H9 (cell line): Measurements from ENCODE around the gene MFSD6. TPM values are rescaled to one million over a fixed set of nuclear protein-coding genes. Genes with fewer than 3 reads are reported as not detected.

Experiments
- DNase-seq: peaks from one replicate; pipeline ENCODE4 v3.0.0-alpha.2; 2017
- H2AFZ ChIP-seq: one replicate; pipeline ENCODE4 v1.6.1; 2013; ENCODE audit warnings: mild to moderate bottlenecking, low read length, control low read depth, moderate library complexity
- H2AK5ac ChIP-seq: 2 replicates; pipeline ENCODE4 v1.6.1; 2013; ENCODE audit warnings: low read length, control low read depth, mixed read lengths; ENCODE audit not compliant: insufficient read length
- H2BK120ac ChIP-seq: one replicate; pipeline ENCODE4 v1.6.1; 2013; ENCODE audit warnings: low read depth, mild to moderate bottlenecking, low read length, control low read depth, inconsistent platforms; ENCODE audit not compliant: poor library complexity, severe bottlenecking
- H2BK12ac ChIP-seq: 2 replicates; pipeline ENCODE4 v1.6.1; 2013; ENCODE audit warnings: low read length, control low read depth, mixed read lengths, low read depth; ENCODE audit not compliant: insufficient read length
- H2BK15ac ChIP-seq: 2 replicates; pipeline ENCODE4 v1.6.1; 2013; ENCODE audit warnings: low read depth, low read length, control low read depth
- H2BK20ac ChIP-seq: one replicate; pipeline ENCODE4 v1.6.1; 2013; ENCODE audit warnings: low read depth, mild to moderate bottlenecking, low read length, control low read depth, inconsistent platforms; ENCODE audit not compliant: poor library complexity, severe bottlenecking
- H2BK5ac ChIP-seq: 2 replicates; pipeline ENCODE4 v1.6.1; 2013; ENCODE audit warnings: low read length, control low read depth, mixed read lengths; ENCODE audit not compliant: insufficient read length
- H3K14ac ChIP-seq: 2 replicates; pipeline ENCODE4 v1.6.1; 2013; ENCODE audit warnings: low read length, control low read depth; ENCODE audit not compliant: insufficient read depth
- H3K18ac ChIP-seq: 2 replicates; pipeline ENCODE4 v1.6.1; 2013; ENCODE audit warnings: low read depth, mild to moderate bottlenecking, mixed read lengths, low read length, control low read depth; ENCODE audit not compliant: insufficient read length
- H3K23ac ChIP-seq: 2 replicates; pipeline ENCODE4 v1.6.1; 2013; ENCODE audit warnings: low read length, control low read depth, mixed read lengths, low read depth; ENCODE audit not compliant: insufficient read length
- H3K23me2 ChIP-seq: 2 replicates; pipeline ENCODE4 v1.6.1; 2013; ENCODE audit warnings: low read depth, mild to moderate bottlenecking, mixed read lengths, low read length, control low read depth; ENCODE audit not compliant: insufficient read length, poor library complexity, severe bottlenecking
- H3K27ac ChIP-seq: 2 replicates; pipeline ENCODE4 v1.5.1; 2013; ENCODE audit warnings: low read length, control low read depth, mixed read lengths, low read depth; ENCODE audit not compliant: insufficient read length
- H3K27me3 ChIP-seq: 2 replicates; pipeline ENCODE4 v1.6.1; 2013; ENCODE audit warnings: low read length, control low read depth, inconsistent platforms; ENCODE audit not compliant: insufficient read depth
- H3K4ac ChIP-seq: 2 replicates; pipeline ENCODE4 v1.6.1; 2013; ENCODE audit warnings: low read depth, mild to moderate bottlenecking, control low read depth, inconsistent platforms, low read length, moderate library complexity
- H3K4me1 ChIP-seq: 2 replicates; pipeline ENCODE4 v1.6.1; 2013; ENCODE audit warnings: low read length, control low read depth, inconsistent platforms; ENCODE audit not compliant: insufficient read depth
- H3K4me2 ChIP-seq: 2 replicates; pipeline ENCODE4 v1.6.1; 2013; ENCODE audit warnings: low read length, control low read depth, mixed read lengths; ENCODE audit not compliant: insufficient read length, insufficient read depth
- H3K56ac ChIP-seq: 2 replicates; pipeline ENCODE4 v1.6.1; 2013; ENCODE audit warnings: low read depth, mild to moderate bottlenecking, mixed read lengths, low read length, control low read depth; ENCODE audit not compliant: insufficient read length
- H3K79me1 ChIP-seq: 2 replicates; pipeline ENCODE4 v1.6.1; 2013; ENCODE audit warnings: low read depth, mild to moderate bottlenecking, moderate library complexity, low read length, control low read depth, inconsistent platforms; ENCODE audit not compliant: insufficient read depth, poor library complexity, severe bottlenecking
- H3K79me2 ChIP-seq: 2 replicates; pipeline ENCODE4 v1.6.1; 2013; ENCODE audit warnings: low read length, control low read depth, inconsistent platforms; ENCODE audit not compliant: insufficient read depth
- H3K9ac ChIP-seq: 2 replicates; pipeline ENCODE4 v1.6.1; 2013; ENCODE audit warnings: low read length, control low read depth, mixed read lengths; ENCODE audit not compliant: insufficient read length; ENCODE audit errors: extremely low read depth
- H3K9me3 ChIP-seq: one replicate; pipeline ENCODE4 v1.6.1; 2013; ENCODE audit warnings: low read depth, low read length, inconsistent platforms; ENCODE audit not compliant: control insufficient read depth
- H3T11ph ChIP-seq: one replicate; pipeline ENCODE4 v1.6.1; 2013; ENCODE audit warnings: mild to moderate bottlenecking, low read length, control low read depth, inconsistent platforms
- H4K20me1 ChIP-seq: one replicate; pipeline ENCODE4 v1.6.1; 2013; ENCODE audit not compliant: control insufficient read depth, insufficient read length, insufficient read depth
- H4K5ac ChIP-seq: 2 replicates; pipeline ENCODE4 v1.6.1; 2013; ENCODE audit warnings: low read depth, mild to moderate bottlenecking, mixed read lengths, low read length, control low read depth; ENCODE audit not compliant: insufficient read length
- H4K8ac ChIP-seq: replicated peaks from 2 replicates; pipeline ENCODE4 v1.6.1; 2013; ENCODE audit warnings: low read length, control low read depth, mixed read lengths, low read depth; ENCODE audit not compliant: insufficient read length
- H4K91ac ChIP-seq: 2 replicates; pipeline ENCODE4 v1.6.1; 2013; ENCODE audit warnings: low read depth, mild to moderate bottlenecking, moderate library complexity, mixed read lengths, low read length, control low read depth; ENCODE audit not compliant: insufficient read length
- H3K27ac Mint-ChIP-seq, 3 experiments: 2 replicates in 2 of 3; 3 replicates in 1 of 3; pipeline ENCODE4 v1.8.0; 2020 to 2021; ENCODE audit warnings: mixed read lengths in 3 of 3, mild to moderate bottlenecking in 1 of 3, moderate library complexity in 1 of 3
- H3K27me3 Mint-ChIP-seq: 2 replicates; pipeline ENCODE4 v1.8.0; 2021; ENCODE audit warnings: low read depth, mild to moderate bottlenecking, moderate library complexity, mixed read lengths
- H3K36me3 Mint-ChIP-seq, 3 experiments: 2 replicates in 2 of 3; 3 replicates in 1 of 3; pipeline ENCODE4 v1.8.0; 2020 to 2021; ENCODE audit warnings: low read depth in 3 of 3, mixed read lengths in 3 of 3; ENCODE audit not compliant: insufficient read depth in 1 of 3
- H3K4me1 Mint-ChIP-seq, 2 experiments: 2 replicates each; pipeline ENCODE4 v1.8.0; 2020; ENCODE audit warnings: mixed read lengths in 2 of 2
- H3K4me3 Mint-ChIP-seq, 2 experiments: 2 replicates in 1 of 2; 3 replicates in 1 of 2; pipeline ENCODE4 v1.8.0; 2020 to 2021; ENCODE audit warnings: mild to moderate bottlenecking in 2 of 2, mixed read lengths in 2 of 2, moderate library complexity in 1 of 2
- H3K9me3 Mint-ChIP-seq, 2 experiments: 2 replicates in 1 of 2; 3 replicates in 1 of 2; pipeline ENCODE4 v1.8.0; 2020; ENCODE audit warnings: mild to moderate bottlenecking in 2 of 2, mixed read lengths in 2 of 2, moderate library complexity in 1 of 2
- WGBS: extraction: QIAGEN DNeasy Blood & Tissue Kit; methylation state at CpG from one replicate; pipeline ENCODE4 v1.1.7; 2013; ENCODE audit warnings: missing lambda C conversion rate, low lambda C conversion rate, mixed read lengths; ENCODE audit not compliant: insufficient read length; ENCODE audit errors: extremely low coverage; 5-methylcytosine and 5-hydroxymethylcytosine counted together
- total RNA-seq: library from RNA; stranded (reverse); gene quantifications from 2 replicates; pipeline ENCODE4 v1.2.1, GENCODE V29; 2021
- TF ChIP-seq, protein P1 (sequence below): fragments of 200-600 bp; sonication (generic); conservative IDR thresholded peaks from 3 replicates; pipeline ENCODE4 v1.8.0; 2021; ENCODE audit warnings: antibody characterized with exemption, mild to moderate bottlenecking

Gene MFSD6
- total RNA-seq, 1 experiment from 2014 or later = 4.0 TPM

DNA sequence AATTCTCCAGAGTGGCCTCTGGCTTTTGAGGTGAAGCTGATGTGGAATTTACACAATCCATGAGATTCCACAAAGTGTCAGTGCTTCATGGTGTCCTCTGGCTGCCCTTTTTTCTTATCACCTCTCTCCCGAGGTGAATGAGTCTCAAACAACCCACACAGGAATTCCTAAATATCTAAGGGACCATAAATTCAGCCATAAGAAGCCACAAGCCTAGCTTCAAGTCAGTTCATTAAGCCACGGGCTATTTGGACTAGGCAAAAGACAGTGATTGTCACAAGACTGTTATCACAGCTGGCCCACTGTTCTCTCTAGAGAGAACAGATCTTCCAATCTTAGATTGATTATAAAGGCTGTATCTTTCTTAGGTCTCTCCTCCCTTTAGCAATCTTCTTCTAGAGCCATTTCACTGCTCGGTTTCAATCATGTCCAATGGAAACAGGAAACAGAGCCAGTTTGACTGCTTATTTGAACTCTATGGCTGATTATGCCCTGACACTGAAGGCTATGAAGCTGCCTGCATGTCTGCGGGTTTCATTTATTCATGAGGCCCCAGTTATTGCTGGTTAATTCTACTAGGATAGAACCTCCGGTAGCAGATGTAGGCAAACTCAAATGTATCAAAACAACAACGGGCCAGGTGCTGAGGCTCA is 122.2 kb downstream of the MFSD6 start:
- no peaks in the 10 kb centered on the region; a peak in 1 of 7 replicates for H3K36me3 Mint-ChIP-seq
- TF ChIP-seq, protein P1, sequence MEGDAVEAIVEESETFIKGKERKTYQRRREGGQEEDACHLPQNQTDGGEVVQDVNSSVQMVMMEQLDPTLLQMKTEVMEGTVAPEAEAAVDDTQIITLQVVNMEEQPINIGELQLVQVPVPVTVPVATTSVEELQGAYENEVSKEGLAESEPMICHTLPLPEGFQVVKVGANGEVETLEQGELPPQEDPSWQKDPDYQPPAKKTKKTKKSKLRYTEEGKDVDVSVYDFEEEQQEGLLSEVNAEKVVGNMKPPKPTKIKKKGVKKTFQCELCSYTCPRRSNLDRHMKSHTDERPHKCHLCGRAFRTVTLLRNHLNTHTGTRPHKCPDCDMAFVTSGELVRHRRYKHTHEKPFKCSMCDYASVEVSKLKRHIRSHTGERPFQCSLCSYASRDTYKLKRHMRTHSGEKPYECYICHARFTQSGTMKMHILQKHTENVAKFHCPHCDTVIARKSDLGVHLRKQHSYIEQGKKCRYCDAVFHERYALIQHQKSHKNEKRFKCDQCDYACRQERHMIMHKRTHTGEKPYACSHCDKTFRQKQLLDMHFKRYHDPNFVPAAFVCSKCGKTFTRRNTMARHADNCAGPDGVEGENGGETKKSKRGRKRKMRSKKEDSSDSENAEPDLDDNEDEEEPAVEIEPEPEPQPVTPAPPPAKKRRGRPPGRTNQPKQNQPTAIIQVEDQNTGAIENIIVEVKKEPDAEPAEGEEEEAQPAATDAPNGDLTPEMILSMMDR = no peak
- Histone ChIP-seq H2BK20ac (no peak overlapping the region), H4K5ac (no peak overlapping the region), H3K79me2 (no peaks in the 10 kb centered on the region), H3K9ac (no peak overlapping the region), H3K27ac (no peak overlapping the region), H2AK5ac (no peak overlapping the region), H3K4me2 (no peak overlapping the region), H2BK5ac (no peak overlapping the region), H3K14ac (no peak overlapping the region), H3K18ac (no peak overlapping the region), H3K27me3 (no peaks in the 10 kb centered on the region), H3T11ph (no peak overlapping the region), H2BK15ac (no peak overlapping the region), H2BK120ac (no peak overlapping the region), H3K56ac (no peak overlapping the region), H4K8ac (no peak overlapping the region), H3K4ac (no peak overlapping the region), H3K9me3 (no peaks in the 10 kb centered on the region), H3K23me2 (peaks cover 10% of the 10 kb centered on the region), H3K23ac (no peak overlapping the region), H2BK12ac (no peak overlapping the region), H3K79me1 (no peaks in the 10 kb centered on the region), H4K20me1 (no peaks in the 10 kb centered on the region), H3K4me1 (no peaks in the 10 kb centered on the region; the same call in 1 of the 2 replicates), H2AFZ (no peak overlapping the region), H4K91ac (no peak overlapping the region)
- DNase-seq = no peak
- H3K27me3 Mint-ChIP-seq = no peaks in the 10 kb centered on the region
- no peak overlapping the region for H3K27ac Mint-ChIP-seq
- no CpG with 5 or more reads among the region's 6 CpGs for WGBS
- H3K4me1 Mint-ChIP-seq = peaks cover 21 to 26% of the 10 kb centered on the region in 2 experiments
- no peaks in the 10 kb centered on the region for H3K9me3 Mint-ChIP-seq
- no peak overlapping the region for H3K4me3 Mint-ChIP-seq
